Choroid plexus epithelial cell (primary cell): ENCODE data around the gene CC2D1B.

Experiments
- DNase-seq: peaks from one replicate; pipeline ENCODE4 v3.0.0-alpha.2; 2010; ENCODE audit warnings: low read depth
- H3K4me3 ChIP-seq: 2 replicates; pipeline ENCODE4 v1.5.1; 2011; ENCODE audit warnings: low read depth, mild to moderate bottlenecking, control low read depth, low read length, moderate library complexity
- CTCF ChIP-seq: conservative IDR thresholded peaks from 2 replicates; pipeline ENCODE4 v1.5.1; 2011; ENCODE audit warnings: low read depth, mild to moderate bottlenecking, control low read depth, inconsistent platforms, low read length, moderate library complexity

Gene CC2D1B

GRCh38 chr1:52359676-52360594 lies 6.1 kb downstream of the CC2D1B start:
- H3K4me3 ChIP-seq: no peak overlapping the region
- DNase-seq: no peak

GRCh38 chr1:52358851-52359497 lies 7.0 kb downstream of the CC2D1B start:
- no peak overlapping the region for H3K4me3 ChIP-seq
- DNase-seq: no peak
- no peak for TF ChIP-seq CTCF

More at GRCh38 chr1:52359676-52360594, 6.1 kb downstream of the CC2D1B start:
- peak; percentile 22 for TF ChIP-seq CTCF

- TF ChIP-seq CTCF: no peak
- H3K4me3 ChIP-seq: no peak overlapping the region
- no peak for DNase-seq
These were observed 8.6 kb downstream of the CC2D1B start for GRCh38 chr1:52357397-52357796.

GRCh38 chr1:52356818-52357355 lies 9.1 kb downstream of the CC2D1B start:
- TF ChIP-seq CTCF: no peak
- no peak overlapping the region for H3K4me3 ChIP-seq
- no peak for DNase-seq

- DNase-seq: no peak
- no peak overlapping the region for H3K4me3 ChIP-seq
- no peak for TF ChIP-seq CTCF
These were observed 10.0 kb downstream of the CC2D1B start for GRCh38 chr1:52355847-52356505.

GRCh38 chr1:52355436-52355835 lies 10.6 kb downstream of the CC2D1B start:
- DNase-seq: no peak
- H3K4me3 ChIP-seq: no peak overlapping the region
- no peak for TF ChIP-seq CTCF
